KMS-11 (cell line): ENCODE results near the gene SORCS2.

Source experiments
- H2AFZ ChIP-seq: fragments of 200-600 bp; sonication (generic); 2 replicates; pipeline ENCODE4 v1.6.1; 2016; ENCODE audit warnings: antibody characterized with exemption, mixed run types, low read depth
- H3K27ac ChIP-seq: fragments of 200-600 bp; sonication (generic); 2 replicates; pipeline ENCODE4 v1.6.1; 2016; ENCODE audit warnings: mild to moderate bottlenecking, mixed run types
- H3K27me3 ChIP-seq: fragments of 200-600 bp; sonication (generic); 2 replicates; pipeline ENCODE4 v1.6.1; 2017; ENCODE audit warnings: mild to moderate bottlenecking, low read depth, mixed run types, moderate library complexity; ENCODE audit not compliant: insufficient read depth
- H3K36me3 ChIP-seq: fragments of 200-600 bp; sonication (generic); 2 replicates; pipeline ENCODE4 v1.6.1; 2017; ENCODE audit warnings: mild to moderate bottlenecking, mixed run types; ENCODE audit not compliant: insufficient read depth
- H3K4me1 ChIP-seq: fragments of 200-600 bp; sonication (generic); 2 replicates; pipeline ENCODE4 v1.6.1; 2016; ENCODE audit warnings: mild to moderate bottlenecking, low read depth, mixed run types; ENCODE audit not compliant: poor library complexity, severe bottlenecking
- H3K4me2 ChIP-seq: fragments of 200-600 bp; sonication (generic); 2 replicates; pipeline ENCODE4 v1.7.0; 2016; ENCODE audit warnings: mild to moderate bottlenecking, mixed run types
- H3K4me3 ChIP-seq: fragments of 200-600 bp; sonication (generic); IDR thresholded peaks from 2 replicates; pipeline ENCODE4 v1.6.1; 2017; ENCODE audit warnings: low read depth, low read length, mixed read lengths; ENCODE audit not compliant: insufficient read depth
- H3K79me2 ChIP-seq: fragments of 200-600 bp; sonication (generic); 2 replicates; pipeline ENCODE4 v1.6.1; 2016; ENCODE audit warnings: low read depth, mixed run types; ENCODE audit not compliant: insufficient read depth
- H3K9ac ChIP-seq: fragments of 200-600 bp; sonication (generic); 2 replicates; pipeline ENCODE4 v1.6.1; 2016; ENCODE audit warnings: mild to moderate bottlenecking, mixed run types
- H4K20me1 ChIP-seq: fragments of 200-600 bp; sonication (generic); 2 replicates; pipeline ENCODE4 v1.6.1; 2016; ENCODE audit warnings: mild to moderate bottlenecking, mixed run types; ENCODE audit not compliant: insufficient read depth
- CTCF ChIP-seq: fragments of 200-600 bp; sonication (generic); conservative IDR thresholded peaks from 2 replicates; pipeline ENCODE4 v1.6.1; 2017; ENCODE audit warnings: low read depth, mild to moderate bottlenecking, antibody characterized with exemption, low read length, moderate library complexity, mixed read lengths

SORCS2 gene

GRCh38 chr4:7261087-7261486 lies 68.7 kb downstream of the SORCS2 start:
- H3K4me2 ChIP-seq, result no peak overlapping the region
- H3K9ac ChIP-seq, result no peak overlapping the region
- H3K4me1 ChIP-seq, result no peaks in the 10 kb centered on the region
- H3K4me3 ChIP-seq, result no peak overlapping the region
- peaks cover 15% of the 10 kb centered on the region; the same call in 1 of the 2 replicates for H3K27me3 ChIP-seq
- H3K79me2 ChIP-seq, result no peaks in the 10 kb centered on the region
- H3K27ac ChIP-seq, result no peak overlapping the region
- no peaks in the 10 kb centered on the region for H4K20me1 ChIP-seq
- no peaks in the 10 kb centered on the region for H3K36me3 ChIP-seq
- H2AFZ ChIP-seq, result no peak overlapping the region
- no peak for TF ChIP-seq CTCF

GRCh38 chr4:7261536-7261935 lies 69.2 kb downstream of the SORCS2 start:
- Histone ChIP-seq H3K36me3 (no peaks in the 10 kb centered on the region), H3K4me1 (no peaks in the 10 kb centered on the region), H3K9ac (no peak overlapping the region), H4K20me1 (no peaks in the 10 kb centered on the region), H3K27ac (no peak overlapping the region), H3K79me2 (no peaks in the 10 kb centered on the region), H3K4me3 (no peak overlapping the region), H3K27me3 (peaks cover 15% of the 10 kb centered on the region; the same call in 1 of the 2 replicates), H3K4me2 (no peak overlapping the region), H2AFZ (no peak overlapping the region)
- no peak for TF ChIP-seq CTCF

GRCh38 chr4:7262134-7262533 lies 69.8 kb downstream of the SORCS2 start:
- no peaks in the 10 kb centered on the region for H3K4me1 ChIP-seq
- H3K79me2 ChIP-seq, result no peaks in the 10 kb centered on the region
- no peak overlapping the region for H3K4me3 ChIP-seq
- H2AFZ ChIP-seq, result no peak overlapping the region
- no peak overlapping the region for H3K9ac ChIP-seq
- H3K4me2 ChIP-seq, result no peak overlapping the region
- no peaks in the 10 kb centered on the region for H4K20me1 ChIP-seq
- H3K36me3 ChIP-seq, result no peaks in the 10 kb centered on the region
- peaks cover 12% of the 10 kb centered on the region; the same call in 1 of the 2 replicates for H3K27me3 ChIP-seq
- no peak overlapping the region for H3K27ac ChIP-seq
- no peak for TF ChIP-seq CTCF

- peaks cover 14% of the 10 kb centered on the region; the same call in 1 of the 2 replicates for H3K27me3 ChIP-seq
- no peak overlapping the region for H3K9ac ChIP-seq
- no peaks in the 10 kb centered on the region for H3K36me3 ChIP-seq
- H4K20me1 ChIP-seq, result no peaks in the 10 kb centered on the region
- H3K4me3 ChIP-seq, result no peak overlapping the region
- no peaks in the 10 kb centered on the region for H3K79me2 ChIP-seq
- no peak for TF ChIP-seq CTCF
- no peak overlapping the region for H2AFZ ChIP-seq
- no peak overlapping the region for H3K27ac ChIP-seq
- no peaks in the 10 kb centered on the region for H3K4me1 ChIP-seq
- H3K4me2 ChIP-seq, result no peak overlapping the region
These were observed 70.8 kb downstream of the SORCS2 start for GRCh38 chr4:7263166-7263565.
